Caco-2 (cell line): ENCODE measurements around the gene SERPINI2. TPM values are rescaled to one million over a fixed set of nuclear protein-coding genes. Genes with fewer than 3 reads are reported as not detected.
"Not testable (repeated sequence)": the region's sequence is repeated elsewhere in the genome, so short reads cannot be mapped to it uniquely, and the experiment has no call there.

Source experiments
- BruUV-seq: library from RNA; stranded (reverse); fragments of 400-500 nt; replicated peaks from 2 replicates; lab custom pipeline; 2021; lab: Mats Ljungman, UMichigan
- CTCF ChIA-PET: fragments of 300-600 bp; sonication (Branson Sonifier 250); formaldehyde crosslinking; loops from one replicate; lab custom pipeline; 2022; ENCODE audit warnings: antibody characterized with exemption; lab: Charles Lee
- POLR2A ChIA-PET: fragments of 300-600 bp; sonication (Branson Sonifier 250); formaldehyde crosslinking; loops from one replicate; lab custom pipeline; 2022; ENCODE audit warnings: antibody characterized with exemption; lab: Charles Lee
- DNase-seq, 2 experiments: peaks; one replicate each; pipeline versions ENCODE4 v3.0.0 to v3.0.0-alpha.2; 2020 to 2022
- H3K27me3 ChIP-seq: replicated peaks from 2 replicates; pipeline ENCODE4 v1.6.0; 2011; ENCODE audit warnings: low read length; ENCODE audit not compliant: control insufficient read depth, insufficient read depth
- H3K36me3 ChIP-seq: 2 replicates; pipeline ENCODE4 v1.5.1; 2011; ENCODE audit warnings: low read length; ENCODE audit not compliant: control insufficient read depth, insufficient read depth
- H3K4me1 ChIP-seq: fragments of 250-450 bp; sonication (Bioruptor Pico); 2 replicates; pipeline ENCODE4 v1.5.1; 2020; ENCODE audit warnings: mild to moderate bottlenecking
- H3K4me3 ChIP-seq: 2 replicates; pipeline ENCODE4 v1.5.1; 2011; ENCODE audit warnings: low read depth, mild to moderate bottlenecking, control low read depth, low read length
- H3K9me3 ChIP-seq: fragments of 250-450 bp; sonication (Bioruptor Pico); 2 replicates; pipeline ENCODE4 v1.5.1; 2020; ENCODE audit warnings: mild to moderate bottlenecking, moderate library complexity
- H3K27ac Mint-ChIP-seq: one replicate; pipeline ENCODE4 v1.8.0; 2022; ENCODE audit warnings: mixed read lengths; ENCODE audit not compliant: unreplicated experiment
- H3K27me3 Mint-ChIP-seq: one replicate; pipeline ENCODE4 v1.8.0; 2022; ENCODE audit warnings: mixed read lengths; ENCODE audit not compliant: insufficient read depth, unreplicated experiment
- H3K36me3 Mint-ChIP-seq: one replicate; pipeline ENCODE4 v1.8.0; 2022; ENCODE audit warnings: mild to moderate bottlenecking, mixed read lengths; ENCODE audit not compliant: insufficient read depth, unreplicated experiment
- H3K4me1 Mint-ChIP-seq: one replicate; pipeline ENCODE4 v1.8.0; 2022; ENCODE audit warnings: low read depth, mixed read lengths; ENCODE audit not compliant: unreplicated experiment
- H3K4me3 Mint-ChIP-seq: one replicate; pipeline ENCODE4 v1.8.0; 2022; ENCODE audit warnings: mild to moderate bottlenecking, moderate library complexity, mixed read lengths; ENCODE audit not compliant: unreplicated experiment
- H3K9me3 Mint-ChIP-seq: one replicate; pipeline ENCODE4 v1.8.0; 2022; ENCODE audit warnings: mixed read lengths; ENCODE audit not compliant: unreplicated experiment
- CTCF ChIP-seq, 2 experiments: fragments of 200-600 bp in 1 of 2; IDR thresholded peaks; 1 replicate in 1 of 2; 2 replicates in 1 of 2; pipeline versions ENCODE4 v1.5.1 to v1.8.0; 2011 to 2022; ENCODE audit warnings: antibody characterized with exemption in 1 of 2, control low read depth in 1 of 2, inconsistent platforms in 1 of 2, low read depth in 1 of 2, low read length in 1 of 2, mild to moderate bottlenecking in 1 of 2, moderate library complexity in 1 of 2; ENCODE audit not compliant: insufficient read depth in 1 of 2, severe bottlenecking in 1 of 2, unreplicated experiment in 1 of 2
- intact Hi-C: fragments of 100-400 bp; cut with micrococcal nuclease; formaldehyde crosslinking; loops from one replicate; pipeline ENCODE4 v1.10.0; 2022; ENCODE audit not compliant: unreplicated experiment
- total RNA-seq: library from RNA; stranded (reverse); gene quantifications from 2 replicates; pipeline ENCODE4 v1.2.3, GENCODE V29; 2022

Gene SERPINI2
- total RNA-seq, 1 experiment from 2014 or later, result not detected

- Histone ChIP-seq H3K36me3 (no peaks in the 10 kb centered on the region), H3K9me3 (no peaks in the 10 kb centered on the region), H3K4me1 (no peaks in the 10 kb centered on the region), H3K27me3 (no peaks in the 10 kb centered on the region), H3K4me3 (no peak overlapping the region)
- Mint-ChIP-seq H3K4me3 (no peak overlapping the region), H3K27ac (no peak overlapping the region), H3K9me3 (no peaks in the 10 kb centered on the region), H3K4me1 (no peaks in the 10 kb centered on the region), H3K36me3 (no peaks in the 10 kb centered on the region), H3K27me3 (peaks cover 2% of the 10 kb centered on the region)
- ChIA-PET CTCF (no interaction called here), POLR2A (no interaction called here)
- intact Hi-C loops, result no loop called here
- DNase-seq, result no peak
- BruUV-seq, result no TSS peak
- TF ChIP-seq CTCF (IDR thresholded peaks at IDR 0.05; ENCODE audit: insufficient read depth in 1 of 2, low read depth in 1 of 2, low read length in 1 of 2, severe bottlenecking in 1 of 2, unreplicated experiment in 1 of 2), result no peak
These were observed 32.6 kb downstream of the SERPINI2 start for GRCh38 chr3:167441256-167441655.

GRCh38 chr3:167437428-167438139 is 36.3 kb downstream of the SERPINI2 start:
- POLR2A ChIA-PET, result no interaction called here
- H3K36me3 Mint-ChIP-seq, result no peaks in the 10 kb centered on the region
- no peaks in the 10 kb centered on the region for H3K4me1 ChIP-seq
- H3K27me3 Mint-ChIP-seq, result peaks cover 2% of the 10 kb centered on the region
- no peak overlapping the region for H3K27ac Mint-ChIP-seq
- no peaks in the 10 kb centered on the region for H3K9me3 ChIP-seq
- TF ChIP-seq CTCF (IDR thresholded peaks at IDR 0.05; ENCODE audit: insufficient read depth in 1 of 2, low read depth in 1 of 2, low read length in 1 of 2, severe bottlenecking in 1 of 2, unreplicated experiment in 1 of 2), result no peak
- intact Hi-C loops, result no loop called here
- no peak for DNase-seq
- no peak overlapping the region for H3K4me3 Mint-ChIP-seq
- H3K36me3 ChIP-seq, result no peaks in the 10 kb centered on the region
- no TSS peak for BruUV-seq
- no peak overlapping the region for H3K4me3 ChIP-seq
- no peaks in the 10 kb centered on the region for H3K9me3 Mint-ChIP-seq
- H3K4me1 Mint-ChIP-seq, result no peaks in the 10 kb centered on the region
- CTCF ChIA-PET, result no interaction called here
- H3K27me3 ChIP-seq, result no peaks in the 10 kb centered on the region

DNA sequence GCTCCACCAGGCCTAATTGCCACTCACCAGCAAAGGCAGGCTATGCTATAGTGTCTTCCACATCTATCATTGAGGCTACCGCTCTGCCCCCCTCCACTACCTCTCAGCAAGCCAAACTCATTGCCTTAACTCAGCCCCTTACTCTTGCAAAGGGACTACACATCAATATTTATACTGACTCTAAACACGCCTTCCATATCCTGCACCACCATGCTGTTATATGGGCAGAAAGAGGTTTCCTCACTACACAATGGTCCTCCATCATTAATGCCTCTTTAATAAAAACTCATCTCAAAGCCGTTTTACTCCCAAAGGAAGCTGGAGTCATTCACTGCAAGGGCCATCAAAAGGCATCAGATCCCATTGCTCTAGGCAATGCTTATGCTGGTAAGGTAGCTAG is 46.9 kb downstream of the SERPINI2 start:
- BruUV-seq, CTCF ChIA-PET, H3K36me3 Mint-ChIP-seq, H3K27me3 Mint-ChIP-seq, H3K36me3 ChIP-seq, H3K4me1 ChIP-seq, H3K4me3 Mint-ChIP-seq, H3K4me1 Mint-ChIP-seq, intact Hi-C loops, H3K27me3 ChIP-seq, H3K9me3 ChIP-seq, POLR2A ChIA-PET, H3K4me3 ChIP-seq, H3K27ac Mint-ChIP-seq: not testable (repeated sequence)
- DNase-seq, result peak in 1 of 2 experiments; percentile 3
- peaks cover 13% of the 10 kb centered on the region for H3K9me3 Mint-ChIP-seq

GRCh38 chr3:167422396-167422795 is 51.4 kb downstream of the SERPINI2 start:
- H3K27ac Mint-ChIP-seq, H3K4me1 ChIP-seq, intact Hi-C loops, H3K27me3 ChIP-seq, DNase-seq, BruUV-seq, H3K4me1 Mint-ChIP-seq, H3K9me3 ChIP-seq, H3K36me3 Mint-ChIP-seq, CTCF ChIA-PET, H3K4me3 Mint-ChIP-seq, H3K36me3 ChIP-seq, H3K27me3 Mint-ChIP-seq, POLR2A ChIA-PET, H3K4me3 ChIP-seq: not testable (repeated sequence)
- peaks cover 13% of the 10 kb centered on the region for H3K9me3 Mint-ChIP-seq
